A549 (cell line): ENCODE results near the gene POLR2L. TPM values are rescaled to one million over a fixed set of nuclear protein-coding genes. Genes with fewer than 3 reads are reported as not detected.

Source experiments
- ATAC-seq, 2 experiments: fragments of 200-7000 bp in 1 of 2; fragments of >200 bp in 1 of 2; cut with Nextera tagmentation in 1 of 2; cut with Tn5 transposase in 1 of 2; 3 replicates each; pipeline versions ENCODE4 v1.8.0 to v1.9.1; 2018 to 2020; ENCODE audit warnings: mild to moderate bottlenecking in 1 of 2, moderate library complexity in 1 of 2
- CTCF ChIA-PET: fragments of 300-600 bp; sonication (Branson Sonifier 250); formaldehyde crosslinking; extraction: SDS; loops from one replicate; lab custom pipeline; 2021; ENCODE audit warnings: antibody characterized with exemption, inconsistent platforms; lab: Yijun Ruan, JAX
- POLR2A ChIA-PET: fragments of 350-600 bp; formaldehyde crosslinking; extraction: SDS; loops from one replicate; lab custom pipeline; 2021; ENCODE audit warnings: antibody characterized with exemption, inconsistent platforms; lab: Yijun Ruan, JAX
- DNase-seq, 2 experiments: peaks; one replicate each; pipeline versions ENCODE4 v3.0.0 to v3.0.0-alpha.2; 2011 to 2016; ENCODE audit warnings: low read depth in 1 of 2, low spot score in 1 of 2
- FAIRE-seq: peaks from 2 replicates; lab custom pipeline; 2011; peaks lifted over from hg19 to GRCh38; lab: Jason Lieb, UNC
- H3K27ac ChIP-seq, 2 experiments: fragments of >200 bp; sonication (Bioruptor Twin); formaldehyde crosslinking; 3 replicates each; pipeline ENCODE4 v1.5.1; 2016 to 2017
- H3K4me1 ChIP-seq: fragments of >200 bp; sonication (Bioruptor Twin); formaldehyde crosslinking; 3 replicates; pipeline ENCODE4 v1.6.1; 2016
- H3K4me2 ChIP-seq: fragments of >200 bp; sonication (Bioruptor Twin); formaldehyde crosslinking; 3 replicates; pipeline ENCODE4 v1.6.1; 2016
- H3K4me3 ChIP-seq: fragments of >200 bp; sonication (Bioruptor Twin); formaldehyde crosslinking; 3 replicates; pipeline ENCODE4 v1.5.1; 2016
- H3K9me3 ChIP-seq: fragments of >200 bp; sonication (Bioruptor Twin); formaldehyde crosslinking; 3 replicates; pipeline ENCODE4 v1.6.1; 2016
- BHLHE40 ChIP-seq: IDR thresholded peaks from 2 replicates; pipeline ENCODE4 v1.6.1; 2012; ENCODE audit warnings: low read depth, low read length, inconsistent platforms
- CEBPB ChIP-seq, 2 experiments: fragments of >200 bp in 1 of 2; sonication (Bioruptor Twin) in 1 of 2; formaldehyde crosslinking in 1 of 2; IDR thresholded peaks; 2 replicates each; pipeline ENCODE4 v1.6.1; 2012 to 2016
- EP300 ChIP-seq, 2 experiments: fragments of >200 bp; sonication (Bioruptor Twin); formaldehyde crosslinking; IDR thresholded peaks; 2 replicates in 1 of 2; 3 replicates in 1 of 2; pipeline ENCODE4 v1.6.1; 2016 to 2017
- JUNB ChIP-seq: fragments of >200 bp; sonication (Bioruptor Twin); formaldehyde crosslinking; IDR thresholded peaks from 2 replicates; pipeline ENCODE4 v1.6.1; 2016
- MAZ ChIP-seq: fragments of 150-350 bp; IDR thresholded peaks from 2 replicates; pipeline ENCODE4 v1.6.1; 2014; ENCODE audit warnings: antibody characterized with exemption, low read depth, low read length, borderline replicate concordance
- TP53 ChIP-seq: fragments of 250-450 bp; sonication (Bioruptor Pico); IDR thresholded peaks from 2 replicates; pipeline ENCODE4 v1.5.0; 2021; ENCODE audit warnings: mild to moderate bottlenecking, moderate library complexity
- ZSCAN20 ChIP-seq: fragments of 250-450 bp; sonication (Bioruptor Pico); IDR thresholded peaks from 2 replicates; pipeline ENCODE4 v1.8.0; 2022; ENCODE audit warnings: mild to moderate bottlenecking, moderate library complexity
- WGBS: methylation state at CpG from one replicate; pipeline ENCODE4 v1.1.6; 2017; ENCODE audit errors: missing lambda C conversion rate; 5-methylcytosine and 5-hydroxymethylcytosine counted together
- polyA plus RNA-seq, 4 experiments: library from polyadenylated mRNA; depleted of rRNA in 3 of 4; stranded (reverse); fragments of >200 nt; fragmentation: RNase III in 1 of 4; extraction: RNeasy Plus Mini Kit Qiagen cat#74134 plus additional on column Dnase treatment in 1 of 4; gene quantifications; 2 replicates in 3 of 4; 3 replicates in 1 of 4; pipeline ENCODE4 v1.2.3, GENCODE V29; 2011 to 2017
- TF ChIP-seq, protein P1 (sequence below): fragments of 200-600 bp; sonication (generic); IDR thresholded peaks from 2 replicates; pipeline ENCODE4 v1.6.1; 2016; ENCODE audit warnings: antibody characterized with exemption, mild to moderate bottlenecking, moderate library complexity
- TF ChIP-seq, protein P2 (sequence below): fragments of 450-650 bp; IDR thresholded peaks from 2 replicates; pipeline ENCODE4 v1.6.1; 2014; ENCODE audit warnings: antibody characterized with exemption
- TF ChIP-seq, protein P3 (sequence below): IDR thresholded peaks from 2 replicates; pipeline ENCODE4 v1.6.1; 2012
- TF ChIP-seq, protein P4 (sequence below): fragments of >200 bp; sonication (Bioruptor Twin); formaldehyde crosslinking; IDR thresholded peaks from 3 replicates; pipeline ENCODE4 v1.6.1; 2016
- TF ChIP-seq, protein P5 (sequence below): IDR thresholded peaks from 2 replicates; pipeline ENCODE4 v1.6.1; 2012; ENCODE audit warnings: low read depth, borderline replicate concordance

The POLR2L gene
- polyA plus RNA-seq, 2 of the 4 experiments (the other 2 are of a cell fraction), result 140 to 773 TPM

DNA sequence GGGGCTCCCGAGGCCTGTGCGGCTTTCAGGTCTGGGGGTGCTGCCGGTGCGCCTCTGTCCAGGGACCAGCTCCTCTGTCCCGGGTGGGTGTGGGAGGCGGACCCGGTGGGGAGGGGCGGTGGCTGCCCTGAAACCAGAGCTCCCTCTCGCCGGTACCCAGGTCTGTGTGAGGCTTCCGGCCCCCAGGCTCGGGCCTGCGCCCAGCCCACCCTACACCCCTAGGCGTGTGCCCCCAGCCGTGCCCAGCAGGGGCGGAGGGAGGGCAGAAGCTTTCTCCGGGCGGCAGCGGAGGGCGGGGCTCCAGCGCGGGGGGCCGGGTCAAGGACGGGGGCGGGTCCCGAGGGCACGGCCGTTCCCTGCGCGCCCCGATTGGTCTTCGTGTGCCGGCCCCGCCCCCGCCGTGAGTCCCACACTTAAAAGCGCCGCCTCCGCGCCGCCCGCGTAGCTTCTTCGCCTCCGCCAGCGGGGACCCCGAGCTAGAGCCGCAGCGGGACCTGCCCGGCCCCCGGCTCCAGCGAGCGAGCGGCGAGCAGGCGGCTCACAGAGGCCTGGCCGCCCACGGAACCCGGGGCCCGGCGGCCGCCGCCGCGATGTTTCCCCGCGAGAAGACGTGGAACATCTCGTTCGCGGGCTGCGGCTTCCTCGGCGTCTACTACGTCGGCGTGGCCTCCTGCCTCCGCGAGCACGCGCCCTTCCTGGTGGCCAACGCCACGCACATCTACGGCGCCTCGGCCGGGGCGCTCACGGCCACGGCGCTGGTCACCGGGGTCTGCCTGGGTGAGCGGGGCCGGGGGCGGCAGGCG lies 23.0 kb downstream of the POLR2L start (continued):
- TF ChIP-seq, protein P1, sequence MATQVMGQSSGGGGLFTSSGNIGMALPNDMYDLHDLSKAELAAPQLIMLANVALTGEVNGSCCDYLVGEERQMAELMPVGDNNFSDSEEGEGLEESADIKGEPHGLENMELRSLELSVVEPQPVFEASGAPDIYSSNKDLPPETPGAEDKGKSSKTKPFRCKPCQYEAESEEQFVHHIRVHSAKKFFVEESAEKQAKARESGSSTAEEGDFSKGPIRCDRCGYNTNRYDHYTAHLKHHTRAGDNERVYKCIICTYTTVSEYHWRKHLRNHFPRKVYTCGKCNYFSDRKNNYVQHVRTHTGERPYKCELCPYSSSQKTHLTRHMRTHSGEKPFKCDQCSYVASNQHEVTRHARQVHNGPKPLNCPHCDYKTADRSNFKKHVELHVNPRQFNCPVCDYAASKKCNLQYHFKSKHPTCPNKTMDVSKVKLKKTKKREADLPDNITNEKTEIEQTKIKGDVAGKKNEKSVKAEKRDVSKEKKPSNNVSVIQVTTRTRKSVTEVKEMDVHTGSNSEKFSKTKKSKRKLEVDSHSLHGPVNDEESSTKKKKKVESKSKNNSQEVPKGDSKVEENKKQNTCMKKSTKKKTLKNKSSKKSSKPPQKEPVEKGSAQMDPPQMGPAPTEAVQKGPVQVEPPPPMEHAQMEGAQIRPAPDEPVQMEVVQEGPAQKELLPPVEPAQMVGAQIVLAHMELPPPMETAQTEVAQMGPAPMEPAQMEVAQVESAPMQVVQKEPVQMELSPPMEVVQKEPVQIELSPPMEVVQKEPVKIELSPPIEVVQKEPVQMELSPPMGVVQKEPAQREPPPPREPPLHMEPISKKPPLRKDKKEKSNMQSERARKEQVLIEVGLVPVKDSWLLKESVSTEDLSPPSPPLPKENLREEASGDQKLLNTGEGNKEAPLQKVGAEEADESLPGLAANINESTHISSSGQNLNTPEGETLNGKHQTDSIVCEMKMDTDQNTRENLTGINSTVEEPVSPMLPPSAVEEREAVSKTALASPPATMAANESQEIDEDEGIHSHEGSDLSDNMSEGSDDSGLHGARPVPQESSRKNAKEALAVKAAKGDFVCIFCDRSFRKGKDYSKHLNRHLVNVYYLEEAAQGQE, result peak; percentile 41; the same call in 1 of the 2 replicates
- TF ChIP-seq JUNB (no peak), TP53 (CRISPR knock-in tag) (no peak), ZSCAN20 (no peak)
- TF ChIP-seq, protein P2, sequence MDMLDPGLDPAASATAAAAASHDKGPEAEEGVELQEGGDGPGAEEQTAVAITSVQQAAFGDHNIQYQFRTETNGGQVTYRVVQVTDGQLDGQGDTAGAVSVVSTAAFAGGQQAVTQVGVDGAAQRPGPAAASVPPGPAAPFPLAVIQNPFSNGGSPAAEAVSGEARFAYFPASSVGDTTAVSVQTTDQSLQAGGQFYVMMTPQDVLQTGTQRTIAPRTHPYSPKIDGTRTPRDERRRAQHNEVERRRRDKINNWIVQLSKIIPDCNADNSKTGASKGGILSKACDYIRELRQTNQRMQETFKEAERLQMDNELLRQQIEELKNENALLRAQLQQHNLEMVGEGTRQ, result no peak

DNA sequence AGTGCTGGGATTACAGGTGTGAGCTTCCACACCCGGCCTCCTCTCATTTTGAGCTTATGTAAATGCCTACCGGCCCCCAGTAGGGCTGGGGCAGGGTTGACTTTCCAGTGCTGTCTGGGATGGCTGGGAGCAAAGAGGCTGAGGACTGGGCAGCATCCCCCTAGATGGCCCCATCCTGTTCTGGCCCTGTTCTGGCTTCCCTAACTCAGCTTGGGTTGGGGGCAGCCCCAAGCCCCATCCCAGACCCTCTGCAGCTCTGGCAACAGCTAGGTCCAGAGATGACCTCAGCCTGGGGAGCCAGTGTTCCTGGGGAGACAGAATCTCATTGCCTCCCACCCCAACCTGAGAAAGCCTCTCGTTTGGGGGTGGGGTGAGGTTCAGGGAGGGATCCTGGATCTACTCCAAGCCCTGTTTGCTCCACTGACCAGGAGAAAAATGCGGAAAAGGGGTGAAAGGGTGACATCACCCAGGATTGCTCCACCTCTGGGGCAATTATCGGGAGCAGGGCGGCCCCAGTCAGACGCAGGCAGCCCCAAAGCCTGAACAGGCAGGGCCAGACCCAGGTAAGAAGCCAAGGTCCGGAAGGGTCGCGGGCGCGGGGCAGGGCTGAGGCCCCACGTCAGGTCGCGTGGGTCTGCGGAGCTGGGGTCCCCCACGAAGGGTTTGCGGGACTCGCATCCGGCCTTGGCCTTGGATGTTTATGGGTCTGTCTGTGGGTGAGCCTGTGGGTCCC lies 23.8 kb downstream of the POLR2L start, which contains the start of gene PNPLA2:
Gene PNPLA2, plus strand, starts transcription at position 519 of the 733 bp plus-strand sequence. CDS start 805 bp downstream, outside the sequence.
- ChIA-PET CTCF (interaction anchor here (0.8 to 1.7 kb wide), 7 partner anchors 9 to 22 kb away, joined by 3 to 4 read pairs (median 3); partner anchors contain the start of gene CRACR2B), POLR2A (interaction anchor here (0.6 to 3.1 kb wide), 16 partner anchors 8 to 106 kb away, joined by 3 to 52 read pairs (median 6); partner anchors contain the start of genes CD151, CEND1, CRACR2B and RPLP2)
- peaks cover 35% of the 10 kb centered on the region for H3K4me1 ChIP-seq
- peak within 1 kb of the TSS; percentile 99 for H3K4me3 ChIP-seq
- H3K27ac ChIP-seq, result peak within 1 kb of the TSS; percentile 87 to 90
- ATAC-seq (peak; percentile 9 to 10), DNase-seq (peak in 1 of 2 experiments; percentile 60), FAIRE-seq (no peak)
- TF ChIP-seq MAZ (no peak), BHLHE40 (no peak), CEBPB (IDR thresholded peaks at IDR 0.05) (peak; percentile 43 to 62; a peak in 3 of 4 replicates), TP53 (CRISPR knock-in tag) (0 out of 2 replicates have a peak, but pooled peaks have one; percentile 42)
- H3K4me2 ChIP-seq, result peak within 1 kb of the TSS; percentile 97
- WGBS, result 43% methylated on average over 12 of the region's 20 CpGs
- H3K9me3 ChIP-seq, result no peaks in the 10 kb centered on the region

DNA sequence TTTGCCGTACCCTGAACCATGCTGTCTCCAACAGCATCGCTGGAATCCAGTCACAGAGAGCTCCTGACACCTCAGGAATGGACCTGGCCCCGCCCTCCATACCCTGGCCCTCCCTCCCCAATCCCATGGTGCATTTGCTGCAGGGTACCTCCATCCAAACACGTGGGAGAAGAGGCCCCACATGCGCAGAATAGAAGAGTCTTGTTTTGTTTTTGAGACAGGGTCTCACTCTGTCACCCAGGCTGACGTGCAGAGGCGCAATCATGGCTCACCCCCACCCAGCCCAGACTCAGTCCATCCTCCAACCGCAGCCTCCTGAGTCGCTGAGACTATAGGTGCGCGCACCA lies 25.9 kb downstream of the POLR2L start:
- CTCF ChIA-PET, result interaction anchor here (1.0 to 1.9 kb wide), 3 partner anchors 12 to 234 kb away, joined by 3 to 6 read pairs (median 5); partner anchors contain the start of gene CRACR2B
- ATAC-seq (0 out of 6 replicates have a peak, but pooled peaks of 1 of the 2 experiments have one; percentile 0), FAIRE-seq (no peak), DNase-seq (peak in 1 of 2 experiments; percentile 53)
- TF ChIP-seq, protein P3, sequence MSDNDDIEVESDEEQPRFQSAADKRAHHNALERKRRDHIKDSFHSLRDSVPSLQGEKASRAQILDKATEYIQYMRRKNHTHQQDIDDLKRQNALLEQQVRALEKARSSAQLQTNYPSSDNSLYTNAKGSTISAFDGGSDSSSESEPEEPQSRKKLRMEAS, result 0 out of 2 replicates have a peak, but pooled peaks have one; percentile 40
- TF ChIP-seq, protein P4, sequence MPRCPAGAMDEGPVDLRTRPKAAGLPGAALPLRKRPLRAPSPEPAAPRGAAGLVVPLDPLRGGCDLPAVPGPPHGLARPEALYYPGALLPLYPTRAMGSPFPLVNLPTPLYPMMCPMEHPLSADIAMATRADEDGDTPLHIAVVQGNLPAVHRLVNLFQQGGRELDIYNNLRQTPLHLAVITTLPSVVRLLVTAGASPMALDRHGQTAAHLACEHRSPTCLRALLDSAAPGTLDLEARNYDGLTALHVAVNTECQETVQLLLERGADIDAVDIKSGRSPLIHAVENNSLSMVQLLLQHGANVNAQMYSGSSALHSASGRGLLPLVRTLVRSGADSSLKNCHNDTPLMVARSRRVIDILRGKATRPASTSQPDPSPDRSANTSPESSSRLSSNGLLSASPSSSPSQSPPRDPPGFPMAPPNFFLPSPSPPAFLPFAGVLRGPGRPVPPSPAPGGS, result no peak
- TF ChIP-seq EP300 (IDR thresholded peaks at IDR 0.05), result no peak
- TF ChIP-seq, protein P5, sequence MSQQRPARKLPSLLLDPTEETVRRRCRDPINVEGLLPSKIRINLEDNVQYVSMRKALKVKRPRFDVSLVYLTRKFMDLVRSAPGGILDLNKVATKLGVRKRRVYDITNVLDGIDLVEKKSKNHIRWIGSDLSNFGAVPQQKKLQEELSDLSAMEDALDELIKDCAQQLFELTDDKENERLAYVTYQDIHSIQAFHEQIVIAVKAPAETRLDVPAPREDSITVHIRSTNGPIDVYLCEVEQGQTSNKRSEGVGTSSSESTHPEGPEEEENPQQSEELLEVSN, result 0 out of 2 replicates have a peak, but pooled peaks have one; percentile 38
- POLR2A ChIA-PET, result no interaction called here
- no peaks in the 10 kb centered on the region for H3K9me3 ChIP-seq
- no peak overlapping the region for H3K4me2 ChIP-seq
- WGBS, result 81% methylated on average over 11 of the region's 11 CpGs
- H3K4me3 ChIP-seq, result no peak overlapping the region
- peaks cover 46% of the 10 kb centered on the region for H3K4me1 ChIP-seq
- no peak overlapping the region for H3K27ac ChIP-seq
